Adrenal gland (tissue), 12 donors: ENCODE results near the gene IGF2. TPM values are rescaled to one million over a fixed set of nuclear protein-coding genes. Genes with fewer than 3 reads are reported as not detected.

ENCODE experiments used
- DNase-seq, 7 donors: peaks; one replicate each; pipeline ENCODE4 v3.0.0-alpha.2; 2019 to 2020
- H3K27ac ChIP-seq, 5 donors: fragments of 200-600 bp; sonication (generic) in 4 of 5; 1 replicate in 3 of 5; 2 replicates in 2 of 5; pipeline versions ENCODE4 v1.5.1 to v1.8.0; 2016 to 2020; ENCODE audit warnings: mild to moderate bottlenecking in 1 of 5
- H3K27me3 ChIP-seq: fragments of 200-600 bp; 2 replicates; pipeline ENCODE4 v1.8.0; 2021
- H3K36me3 ChIP-seq, 2 donors: fragments of 200-600 bp; replicated peaks in 1 of 2; 1 replicate in 1 of 2; 2 replicates in 1 of 2; pipeline versions ENCODE4 v1.5.1 to v1.8.0; 2018 to 2022
- H3K4me1 ChIP-seq, 2 donors: fragments of 200-600 bp; replicated peaks in 1 of 2; 1 replicate in 1 of 2; 2 replicates in 1 of 2; pipeline versions ENCODE4 v1.5.1 to v1.8.0; 2018 to 2021
- H3K4me3 ChIP-seq, 4 donors: fragments of 200-600 bp; sonication (generic) in 3 of 4; one replicate each; pipeline ENCODE4 v1.5.1; 2016 to 2018
- H3K9me3 ChIP-seq, 3 donors: fragments of 200-600 bp; sonication (generic) in 1 of 3; replicated peaks in 1 of 3; 1 replicate in 2 of 3; 2 replicates in 1 of 3; pipeline versions ENCODE4 v1.5.1 to v1.8.0; 2016 to 2021
- POLR2A ChIP-seq, 2 donors: fragments of 450-650 bp; IDR thresholded peaks; one replicate each; pipeline ENCODE4 v1.6.1; 2017; ENCODE audit warnings: antibody characterized with exemption in 2 of 2, mild to moderate bottlenecking in 2 of 2, moderate library complexity in 1 of 2
- WGBS, 4 donors: extraction: QIAGEN DNeasy Blood & Tissue Kit in 2 of 4; methylation state at CpG; one replicate each; pipeline versions ENCODE4 v1.1.5 to v1.1.7; 2013 to 2017; 5-methylcytosine and 5-hydroxymethylcytosine counted together
- intact Hi-C, 2 donors: fragments of 100-400 bp; cut with DNase I; formaldehyde crosslinking; loops; one replicate each; pipeline versions ENCODE4 v1.14.1 to v1.15.0; 2022 to 2023
- polyA plus RNA-seq, 3 donors: library from polyadenylated mRNA; stranded (reverse); fragments of 200-250 nt in 2 of 3; fragments of 350-450 nt in 1 of 3; fragmentation: Illumina TruSeq in 1 of 3; extraction: RNeasy Lipid Tissue Mini Kit (QIAGEN cat#74804) in 1 of 3; gene quantifications; one replicate each; pipeline ENCODE4 v1.2.3, GENCODE V29; 2013 to 2014
- total RNA-seq, 9 donors: library from RNA; depleted of rRNA in 4 of 9; stranded (reverse); fragments of >200 nt in 4 of 9; fragments of 120-200 nt in 1 of 9; fragmentation: NEBNext Ultra II Directional in 1 of 9; extraction: Animal tissue kit (Norgen Biotek cat#: 25700) in 1 of 9; gene quantifications; one replicate each; pipeline versions ENCODE4 v1.1.0 to v1.2.4, GENCODE V29; 2013 to 2023
- TF ChIP-seq, protein P1 (sequence below), 6 experiments: fragments of 450-650 bp in 4 of 6; fragments of 200-600 bp in 2 of 6; sonication (generic) in 1 of 6; IDR thresholded peaks; 1 replicate in 5 of 6; 2 replicates in 1 of 6; pipeline versions ENCODE4 v1.5.1 to v1.8.0; 2016 to 2021; ENCODE audit warnings: antibody characterized with exemption in 6 of 6, mild to moderate bottlenecking in 2 of 6, moderate library complexity in 1 of 6
- donor health status: healthy with polysubstance abuse.
- donor health status: Bipolar disorder and iron deficiency.
- donor health status: DM: yes; HTN: yes; CAD: no.
- donor health status: DM: no; HTN: no; CAD: no.
- donor health status: DM: no; HTN: no; CAD: no.
- donor health status: DM: yes; HTN: yes; CAD: no.

Gene IGF2
- total and polyA plus RNA-seq, 12 donors: 41.8 to 693 (median 119) TPM

DNA sequence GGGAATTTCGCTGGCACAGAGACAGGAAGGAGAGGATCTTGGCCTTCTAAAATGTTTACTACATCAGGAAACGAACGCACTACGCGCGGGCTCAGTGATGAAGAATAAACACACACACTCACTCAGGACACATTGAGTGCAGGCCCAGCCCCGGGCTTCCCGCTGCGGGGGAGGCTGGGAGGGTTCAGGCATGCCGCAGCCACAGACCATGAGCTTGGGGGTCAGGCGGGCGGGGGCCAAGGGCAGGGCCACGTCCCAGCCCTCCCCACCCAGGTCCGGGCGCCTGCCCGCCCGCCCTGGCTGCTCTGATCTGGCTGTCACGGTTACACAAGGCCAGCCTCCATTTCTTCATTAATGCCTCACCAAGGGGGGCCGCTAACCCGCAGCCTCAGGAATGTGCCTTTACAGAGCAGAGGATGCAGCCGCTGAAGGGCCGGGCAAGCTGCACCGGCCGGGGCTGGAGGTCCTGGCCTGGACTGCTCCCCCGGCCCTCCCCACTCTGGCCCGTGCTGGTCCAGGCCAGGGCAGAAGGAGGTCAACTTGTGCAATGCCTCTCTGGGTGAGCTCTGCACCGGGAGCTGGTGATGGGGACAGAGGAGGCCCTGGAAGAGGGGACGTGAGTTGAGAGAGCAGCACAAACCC, 41.7 kb downstream of the IGF2 start:
- intact Hi-C loops: no loop called here
- no peaks in the 10 kb centered on the region for H3K9me3 ChIP-seq
- peak; percentile 16 to 67 (median 35) for DNase-seq
- H3K4me3 ChIP-seq: no peak overlapping the region
- H3K36me3 ChIP-seq: no peaks in the 10 kb centered on the region
- H3K27me3 ChIP-seq: peaks cover under 1% of the 10 kb centered on the region
- no peaks in the 10 kb centered on the region for H3K4me1 ChIP-seq
- 45 to 56% (median 52%) methylated on average over 6 to 28 of the region's 28 CpGs for WGBS, 4 donors
- no peak for TF ChIP-seq POLR2A (IDR thresholded peaks at IDR 0.05)
- TF ChIP-seq, protein P1, sequence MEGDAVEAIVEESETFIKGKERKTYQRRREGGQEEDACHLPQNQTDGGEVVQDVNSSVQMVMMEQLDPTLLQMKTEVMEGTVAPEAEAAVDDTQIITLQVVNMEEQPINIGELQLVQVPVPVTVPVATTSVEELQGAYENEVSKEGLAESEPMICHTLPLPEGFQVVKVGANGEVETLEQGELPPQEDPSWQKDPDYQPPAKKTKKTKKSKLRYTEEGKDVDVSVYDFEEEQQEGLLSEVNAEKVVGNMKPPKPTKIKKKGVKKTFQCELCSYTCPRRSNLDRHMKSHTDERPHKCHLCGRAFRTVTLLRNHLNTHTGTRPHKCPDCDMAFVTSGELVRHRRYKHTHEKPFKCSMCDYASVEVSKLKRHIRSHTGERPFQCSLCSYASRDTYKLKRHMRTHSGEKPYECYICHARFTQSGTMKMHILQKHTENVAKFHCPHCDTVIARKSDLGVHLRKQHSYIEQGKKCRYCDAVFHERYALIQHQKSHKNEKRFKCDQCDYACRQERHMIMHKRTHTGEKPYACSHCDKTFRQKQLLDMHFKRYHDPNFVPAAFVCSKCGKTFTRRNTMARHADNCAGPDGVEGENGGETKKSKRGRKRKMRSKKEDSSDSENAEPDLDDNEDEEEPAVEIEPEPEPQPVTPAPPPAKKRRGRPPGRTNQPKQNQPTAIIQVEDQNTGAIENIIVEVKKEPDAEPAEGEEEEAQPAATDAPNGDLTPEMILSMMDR (IDR thresholded peaks at IDR 0.05): no peak
- peak overlapping the region in 3 of 5 donors; percentile 52 to 85 (median 61) for H3K27ac ChIP-seq

DNA sequence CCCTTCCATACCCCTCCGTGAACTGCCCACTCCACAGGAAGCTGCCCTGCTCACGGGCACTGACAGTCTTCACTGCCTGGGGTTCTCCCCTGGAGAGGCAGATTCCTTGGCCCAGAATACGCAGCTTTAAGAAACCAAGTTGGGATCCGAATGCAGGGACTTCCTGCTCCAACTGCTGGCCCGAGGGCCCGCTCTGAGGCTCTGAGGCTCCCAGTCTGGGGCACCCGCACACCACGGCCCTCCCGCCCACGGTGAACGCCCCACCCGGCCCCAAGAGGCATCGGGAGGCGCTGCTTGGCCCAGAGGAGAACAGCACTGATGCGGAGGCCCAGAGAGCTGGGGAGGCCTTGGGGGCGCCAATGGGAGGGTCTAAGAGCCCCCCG, 42.3 kb downstream of the IGF2 start:
- Histone ChIP-seq H3K4me3 (no peak overlapping the region), H3K36me3 (no peaks in the 10 kb centered on the region), H3K27ac (peak overlapping the region in 3 of 5 donors; percentile 52 to 85 (median 61)), H3K4me1 (no peaks in the 10 kb centered on the region), H3K27me3 (peaks cover 6% of the 10 kb centered on the region), H3K9me3 (no peaks in the 10 kb centered on the region)
- no peak for DNase-seq
- no peak for TF ChIP-seq POLR2A (IDR thresholded peaks at IDR 0.05)
- TF ChIP-seq, protein P1 (IDR thresholded peaks at IDR 0.05): no peak
- intact Hi-C loops: no loop called here
- 65 to 87% (median 77%) methylated on average over 6 to 17 of the region's 17 CpGs for WGBS, 4 donors

DNA sequence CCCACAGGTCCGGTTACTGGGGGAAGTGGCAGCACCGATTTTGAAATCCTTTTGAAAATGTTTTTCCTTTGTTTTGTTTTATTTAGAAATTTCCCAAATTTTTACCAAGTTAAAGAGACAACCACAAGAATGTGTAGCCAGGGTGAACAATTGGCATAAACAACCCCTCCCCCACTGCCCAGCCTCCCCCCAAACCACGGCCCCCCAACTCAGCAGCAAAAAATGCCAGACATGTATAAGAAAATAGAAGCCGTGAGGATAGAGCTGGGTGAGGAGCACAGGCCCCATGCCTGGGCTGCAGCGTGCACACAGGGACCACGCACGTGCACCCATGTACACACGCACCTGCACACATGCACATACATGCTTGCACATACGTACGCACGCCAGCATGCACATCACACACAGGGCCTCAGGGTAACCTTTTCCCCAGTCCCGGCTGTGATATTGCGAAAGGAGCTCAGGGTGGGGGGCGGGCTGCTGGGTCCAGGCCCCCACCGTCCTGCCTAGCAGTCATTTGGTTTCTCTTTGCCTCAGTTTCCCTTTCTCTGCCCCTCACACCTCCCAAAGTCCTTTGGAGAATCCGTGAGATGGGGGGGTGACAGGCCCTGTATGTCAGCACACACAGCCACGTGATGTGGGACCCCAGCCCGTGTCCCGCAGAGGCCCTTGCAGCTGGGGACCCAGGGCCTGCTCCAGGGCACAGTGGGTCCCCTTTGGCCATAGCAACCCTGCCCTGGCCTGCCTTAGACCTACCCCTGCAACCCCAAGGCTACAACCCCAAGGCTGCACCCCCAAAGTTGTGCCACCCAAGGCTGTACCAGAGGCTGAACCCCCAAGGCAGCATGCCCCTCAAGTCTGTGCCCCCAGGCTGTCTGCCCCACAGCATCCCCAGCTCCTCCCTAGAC, 42.9 kb downstream of the IGF2 start:
- peaks cover 11% of the 10 kb centered on the region for H3K27me3 ChIP-seq
- no peaks in the 10 kb centered on the region for H3K9me3 ChIP-seq
- H3K27ac ChIP-seq: peak overlapping the region in 2 of 5 donors; percentile 52 to 85
- TF ChIP-seq, protein P1 (IDR thresholded peaks at IDR 0.05): no peak
- no peak for TF ChIP-seq POLR2A (IDR thresholded peaks at IDR 0.05)
- DNase-seq: no peak
- H3K36me3 ChIP-seq: no peaks in the 10 kb centered on the region
- H3K4me3 ChIP-seq: no peak overlapping the region
- 88 to 91% (median 88%) methylated on average over 17 to 19 of the region's 19 CpGs for WGBS, 4 donors
- intact Hi-C loops: no loop called here
- H3K4me1 ChIP-seq: no peaks in the 10 kb centered on the region

DNA sequence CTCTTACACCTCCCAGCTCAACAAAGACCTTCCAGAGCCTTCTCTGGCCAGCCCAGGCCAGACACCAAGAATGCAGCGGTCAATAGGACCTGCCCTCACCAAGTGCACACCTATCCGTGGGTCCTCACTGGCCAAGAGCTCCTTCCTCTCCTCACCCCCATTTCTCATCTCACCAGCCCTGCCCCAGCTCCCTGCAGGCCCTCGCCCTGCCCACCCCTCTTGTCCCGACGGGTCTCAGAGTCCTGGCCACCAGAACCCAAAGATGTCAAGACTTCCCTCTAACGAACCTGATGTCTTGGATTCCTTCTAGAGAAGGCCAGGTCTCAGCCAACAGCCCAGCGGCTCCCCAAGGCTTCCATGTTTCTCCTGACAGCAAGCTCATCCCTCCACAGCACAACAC, 43.6 kb downstream of the IGF2 start:
- TF ChIP-seq, protein P1 (IDR thresholded peaks at IDR 0.05): no peak
- no peak for TF ChIP-seq POLR2A (IDR thresholded peaks at IDR 0.05)
- no peaks in the 10 kb centered on the region for H3K4me1 ChIP-seq
- WGBS, 4 donors: 79 to 93% (median 91%) methylated on average over 6 to 7 of the region's 7 CpGs
- intact Hi-C loops: no loop called here
- H3K27ac ChIP-seq: no peak overlapping the region
- H3K9me3 ChIP-seq: no peaks in the 10 kb centered on the region
- peaks cover 11% of the 10 kb centered on the region for H3K27me3 ChIP-seq
- no peaks in the 10 kb centered on the region for H3K36me3 ChIP-seq
- DNase-seq: no peak
- H3K4me3 ChIP-seq: no peak overlapping the region
